Natural killer cell (primary cell): Measurements from ENCODE around the gene TMEM238L. TPM values are rescaled to one million over a fixed set of nuclear protein-coding genes. Genes with fewer than 3 reads are reported as not detected.

Source experiments
- ATAC-seq, 3 donors: fragments of 150-1000 bp in 2 of 3; fragments of 200-7000 bp in 1 of 3; cut with Tn5 transposase; 1 replicate in 1 of 3; 2 replicates in 2 of 3; pipeline ENCODE4 v1.10.0; 2021; ENCODE audit warnings: mild to moderate bottlenecking in 2 of 3, moderate library complexity in 2 of 3
- DNase-seq, 2 donors: peaks; one replicate each; pipeline versions ENCODE4 v3.0.0 to v3.0.0-alpha.2; 2013 to 2021; ENCODE audit warnings: mixed read lengths in 1 of 2
- H3K27ac ChIP-seq: one replicate; pipeline ENCODE4 v1.5.1; 2013; ENCODE audit warnings: mild to moderate bottlenecking, low read length
- H3K27me3 ChIP-seq: one replicate; pipeline ENCODE4 v1.6.1; 2013; ENCODE audit warnings: low read length; ENCODE audit not compliant: control insufficient read depth, insufficient read depth
- H3K36me3 ChIP-seq: one replicate; pipeline ENCODE4 v1.6.1; 2013; ENCODE audit warnings: low read length; ENCODE audit not compliant: control insufficient read depth, insufficient read depth
- H3K4me1 ChIP-seq: one replicate; pipeline ENCODE4 v1.6.1; 2013; ENCODE audit warnings: low read length; ENCODE audit not compliant: control insufficient read depth, insufficient read depth
- H3K4me3 ChIP-seq: one replicate; pipeline ENCODE4 v1.5.1; 2013; ENCODE audit warnings: low read length
- H3K9me3 ChIP-seq: one replicate; pipeline ENCODE4 v1.6.1; 2013; ENCODE audit warnings: low read length; ENCODE audit not compliant: control insufficient read depth, insufficient read depth
- H3K27ac Mint-ChIP-seq, 2 donors: one replicate each; pipeline ENCODE4 v1.8.0; 2022; ENCODE audit warnings: mild to moderate bottlenecking in 2 of 2, mixed read lengths in 2 of 2, moderate library complexity in 1 of 2
- H3K27me3 Mint-ChIP-seq, 2 donors: one replicate each; pipeline ENCODE4 v1.8.0; 2022; ENCODE audit warnings: low read depth in 2 of 2, mixed read lengths in 2 of 2
- H3K36me3 Mint-ChIP-seq: one replicate; pipeline ENCODE4 v1.8.0; 2022; ENCODE audit warnings: mixed read lengths
- H3K4me1 Mint-ChIP-seq, 2 donors: one replicate each; pipeline ENCODE4 v1.8.0; 2022; ENCODE audit warnings: mixed read lengths in 2 of 2
- H3K4me3 Mint-ChIP-seq: one replicate; pipeline ENCODE4 v1.8.0; 2022; ENCODE audit warnings: mild to moderate bottlenecking, moderate library complexity, mixed read lengths
- H3K9me3 Mint-ChIP-seq, 2 donors: one replicate each; pipeline ENCODE4 v1.8.0; 2022; ENCODE audit warnings: mixed read lengths in 2 of 2
- WGBS: methylation state at CpG from one replicate; pipeline ENCODE4 v1.1.7; 2013; ENCODE audit warnings: missing lambda C conversion rate; ENCODE audit not compliant: insufficient coverage; 5-methylcytosine and 5-hydroxymethylcytosine counted together
- intact Hi-C: fragments of 100-400 bp; cut with micrococcal nuclease; formaldehyde crosslinking; loops from one replicate; pipeline ENCODE4 v1.14.2; 2022
- total RNA-seq, 4 donors: library from RNA; stranded (reverse); fragments of 120-200 nt in 1 of 4; gene quantifications; one replicate each; pipeline versions ENCODE4 v1.2.3 to v1.2.4, GENCODE V29; 2013 to 2022
- TF ChIP-seq, protein P1 (sequence below): fragments of 200-600 bp; IDR thresholded peaks from one replicate; pipeline ENCODE4 v1.8.0; 2022; ENCODE audit warnings: antibody characterized with exemption

The TMEM238L gene
- total RNA-seq, 3 donors from 2014 or later (not counting 1 experiment from before 2014, with no cell fraction given): not detected

DNA sequence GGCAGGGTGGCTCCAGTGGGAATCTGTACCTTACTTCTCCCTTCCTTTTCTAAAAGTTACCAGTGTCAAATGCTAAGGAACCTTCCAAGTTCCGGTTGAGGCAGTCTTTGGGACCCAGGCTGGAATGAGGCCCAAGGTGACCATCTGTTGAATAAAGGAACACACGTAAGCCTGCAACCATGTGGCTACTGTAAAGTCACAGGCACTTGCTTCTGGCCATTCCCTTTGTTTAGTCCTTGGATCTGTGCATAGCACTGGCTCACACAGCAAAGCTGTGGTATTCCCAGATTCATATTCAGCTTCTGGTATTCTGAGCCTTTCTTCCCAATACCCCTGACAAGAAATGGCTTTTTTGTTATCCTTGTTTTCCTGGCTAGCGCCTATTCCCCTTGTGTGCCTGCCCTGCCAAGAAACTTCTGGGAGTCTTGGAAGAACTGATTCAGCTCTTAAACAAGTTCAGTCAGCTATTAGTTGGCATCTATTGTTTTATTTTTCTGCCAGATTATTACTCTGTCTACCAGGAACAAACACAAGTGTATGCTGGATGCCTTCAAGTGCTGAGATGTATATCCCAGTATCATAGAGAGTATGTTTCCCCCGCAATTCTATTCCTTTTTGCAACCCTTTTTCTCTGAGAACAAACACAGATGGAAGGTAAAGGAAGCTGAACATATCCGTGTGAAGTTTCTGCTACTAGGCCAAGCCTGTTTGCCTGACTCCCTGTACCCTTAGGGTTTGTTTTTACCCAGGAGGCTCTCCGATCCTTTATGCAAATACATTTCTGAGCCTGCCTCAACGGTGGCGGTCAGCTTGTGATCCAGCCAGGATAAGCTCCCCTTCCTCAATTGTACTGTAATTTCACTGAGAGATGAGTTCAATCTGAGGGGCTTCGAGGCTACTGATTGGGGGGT lies 13.2 kb downstream of the TMEM238L start:
- no peaks in the 10 kb centered on the region for H3K36me3 ChIP-seq
- Mint-ChIP-seq H3K27me3 (no peaks in the 10 kb centered on the region), H3K36me3 (no peaks in the 10 kb centered on the region), H3K27ac (no peak overlapping the region), H3K4me1 (no peaks in the 10 kb centered on the region), H3K4me3 (no peak overlapping the region), H3K9me3 (no peaks in the 10 kb centered on the region)
- intact Hi-C loops: no loop called here
- no peak overlapping the region for H3K4me3 ChIP-seq
- TF ChIP-seq, protein P1, sequence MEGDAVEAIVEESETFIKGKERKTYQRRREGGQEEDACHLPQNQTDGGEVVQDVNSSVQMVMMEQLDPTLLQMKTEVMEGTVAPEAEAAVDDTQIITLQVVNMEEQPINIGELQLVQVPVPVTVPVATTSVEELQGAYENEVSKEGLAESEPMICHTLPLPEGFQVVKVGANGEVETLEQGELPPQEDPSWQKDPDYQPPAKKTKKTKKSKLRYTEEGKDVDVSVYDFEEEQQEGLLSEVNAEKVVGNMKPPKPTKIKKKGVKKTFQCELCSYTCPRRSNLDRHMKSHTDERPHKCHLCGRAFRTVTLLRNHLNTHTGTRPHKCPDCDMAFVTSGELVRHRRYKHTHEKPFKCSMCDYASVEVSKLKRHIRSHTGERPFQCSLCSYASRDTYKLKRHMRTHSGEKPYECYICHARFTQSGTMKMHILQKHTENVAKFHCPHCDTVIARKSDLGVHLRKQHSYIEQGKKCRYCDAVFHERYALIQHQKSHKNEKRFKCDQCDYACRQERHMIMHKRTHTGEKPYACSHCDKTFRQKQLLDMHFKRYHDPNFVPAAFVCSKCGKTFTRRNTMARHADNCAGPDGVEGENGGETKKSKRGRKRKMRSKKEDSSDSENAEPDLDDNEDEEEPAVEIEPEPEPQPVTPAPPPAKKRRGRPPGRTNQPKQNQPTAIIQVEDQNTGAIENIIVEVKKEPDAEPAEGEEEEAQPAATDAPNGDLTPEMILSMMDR: no peak
- no peak overlapping the region for H3K27ac ChIP-seq
- DNase-seq (no peak), ATAC-seq (no peak)
- H3K4me1 ChIP-seq: peaks cover 6% of the 10 kb centered on the region
- H3K27me3 ChIP-seq: no peaks in the 10 kb centered on the region
- no peaks in the 10 kb centered on the region for H3K9me3 ChIP-seq
- WGBS: 93% methylated on average over 9 of the region's 9 CpGs

DNA sequence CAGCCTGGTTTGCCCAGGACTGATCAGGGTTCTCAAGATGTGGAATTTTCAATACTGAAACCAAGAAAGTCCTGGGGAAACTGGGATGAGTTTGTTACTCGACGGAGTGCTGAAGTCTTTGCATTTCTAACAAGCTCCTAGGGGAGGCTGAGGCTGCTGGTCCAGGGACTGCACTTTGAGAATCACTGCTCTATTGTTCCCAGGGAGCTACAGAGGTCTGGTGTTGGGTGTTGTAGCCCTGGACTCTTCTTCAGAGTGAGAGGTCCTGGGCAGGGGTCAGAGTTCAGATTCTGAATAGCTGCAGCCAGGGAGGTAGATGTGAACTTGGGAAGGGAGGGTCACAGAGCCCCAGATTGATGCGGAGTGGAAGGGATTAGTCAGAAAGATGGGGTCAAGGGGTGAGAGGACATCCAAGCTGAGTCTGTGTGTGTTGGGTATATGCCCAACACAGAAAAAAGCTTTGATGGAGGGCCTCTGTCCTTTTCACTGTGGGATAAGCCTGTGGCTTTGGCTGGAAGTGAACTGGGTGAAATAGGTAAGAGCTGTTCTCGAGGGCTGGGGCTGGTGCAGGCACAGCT lies 14.1 kb downstream of the TMEM238L start:
- TF ChIP-seq, protein P1: no peak
- no peak for ATAC-seq
- no peaks in the 10 kb centered on the region for H3K4me1 Mint-ChIP-seq
- Histone ChIP-seq H3K4me3 (no peak overlapping the region), H3K36me3 (no peaks in the 10 kb centered on the region), H3K27ac (no peak overlapping the region), H3K27me3 (no peaks in the 10 kb centered on the region), H3K9me3 (no peaks in the 10 kb centered on the region), H3K4me1 (peaks cover 6% of the 10 kb centered on the region)
- peaks cover 0 to 6% of the 10 kb centered on the region in 2 donors for H3K27me3 Mint-ChIP-seq
- no peak overlapping the region for H3K4me3 Mint-ChIP-seq
- no peaks in the 10 kb centered on the region for H3K36me3 Mint-ChIP-seq
- intact Hi-C loops: no loop called here
- no peak for DNase-seq
- no peak overlapping the region for H3K27ac Mint-ChIP-seq
- no peaks in the 10 kb centered on the region for H3K9me3 Mint-ChIP-seq
- 91% methylated on average over 4 of the region's 4 CpGs for WGBS

DNA sequence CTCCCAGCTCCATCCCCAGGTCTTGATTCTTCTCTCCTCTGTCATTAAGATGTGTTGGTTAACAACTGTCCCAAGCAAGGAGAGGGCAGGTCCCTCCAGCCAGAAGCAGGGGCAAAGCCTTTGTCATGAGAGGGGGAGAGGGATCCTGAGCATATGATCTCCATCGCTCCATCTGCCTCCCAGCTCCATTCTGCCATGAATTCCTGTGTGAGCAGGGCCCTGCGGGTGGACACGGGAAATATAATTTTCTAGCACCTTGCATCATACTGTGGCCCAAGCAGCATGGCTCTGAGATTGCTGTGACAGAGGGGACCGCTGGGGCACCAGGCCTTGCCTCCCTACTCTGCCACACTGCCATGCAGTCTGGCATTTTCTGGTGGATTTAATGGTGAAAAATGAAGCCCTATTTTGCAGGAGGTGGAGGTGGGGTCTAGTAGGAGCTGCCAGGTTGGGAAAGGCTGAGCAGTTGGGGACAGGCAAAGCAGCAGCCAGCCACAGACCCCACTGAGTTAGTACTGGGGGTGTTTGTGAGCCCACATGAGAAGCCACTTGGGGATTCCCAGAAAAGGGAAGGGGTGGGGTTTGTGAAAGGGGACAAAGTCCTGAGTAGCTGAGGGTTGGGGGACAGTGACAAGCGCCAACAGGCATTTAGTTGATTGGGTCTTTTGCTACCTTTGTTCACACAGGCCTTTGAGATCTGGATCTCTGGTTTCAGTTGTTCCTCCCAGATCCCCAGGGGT lies 16.4 kb downstream of the TMEM238L start:
- Mint-ChIP-seq H3K9me3 (peaks cover 0 to 4% of the 10 kb centered on the region in 2 donors), H3K36me3 (no peaks in the 10 kb centered on the region), H3K27ac (no peak overlapping the region), H3K4me1 (no peaks in the 10 kb centered on the region), H3K4me3 (no peak overlapping the region), H3K27me3 (peaks cover 14% of the 10 kb centered on the region in 2 donors)
- Histone ChIP-seq H3K4me3 (no peak overlapping the region), H3K4me1 (peaks cover 6% of the 10 kb centered on the region), H3K27me3 (no peaks in the 10 kb centered on the region), H3K27ac (no peak overlapping the region), H3K9me3 (no peaks in the 10 kb centered on the region), H3K36me3 (no peaks in the 10 kb centered on the region)
- WGBS: 96% methylated on average over 5 of the region's 5 CpGs
- intact Hi-C loops: no loop called here
- DNase-seq (no peak), ATAC-seq (no peak)
- TF ChIP-seq, protein P1: no peak
